Natural killer cell (primary cell): ENCODE results near the gene MTUS2. TPM values are rescaled to one million over a fixed set of nuclear protein-coding genes. Genes with fewer than 3 reads are reported as not detected.

Source experiments
- ATAC-seq, 3 donors: fragments of 150-1000 bp in 2 of 3; fragments of 200-7000 bp in 1 of 3; cut with Tn5 transposase; 1 replicate in 1 of 3; 2 replicates in 2 of 3; pipeline ENCODE4 v1.10.0; 2021; ENCODE audit warnings: mild to moderate bottlenecking in 2 of 3, moderate library complexity in 2 of 3
- DNase-seq, 2 donors: peaks; one replicate each; pipeline versions ENCODE4 v3.0.0 to v3.0.0-alpha.2; 2013 to 2021; ENCODE audit warnings: mixed read lengths in 1 of 2
- H3K27ac ChIP-seq: one replicate; pipeline ENCODE4 v1.5.1; 2013; ENCODE audit warnings: mild to moderate bottlenecking, low read length
- H3K27me3 ChIP-seq: one replicate; pipeline ENCODE4 v1.6.1; 2013; ENCODE audit warnings: low read length; ENCODE audit not compliant: control insufficient read depth, insufficient read depth
- H3K36me3 ChIP-seq: one replicate; pipeline ENCODE4 v1.6.1; 2013; ENCODE audit warnings: low read length; ENCODE audit not compliant: control insufficient read depth, insufficient read depth
- H3K4me1 ChIP-seq: one replicate; pipeline ENCODE4 v1.6.1; 2013; ENCODE audit warnings: low read length; ENCODE audit not compliant: control insufficient read depth, insufficient read depth
- H3K4me3 ChIP-seq: one replicate; pipeline ENCODE4 v1.5.1; 2013; ENCODE audit warnings: low read length
- H3K9me3 ChIP-seq: one replicate; pipeline ENCODE4 v1.6.1; 2013; ENCODE audit warnings: low read length; ENCODE audit not compliant: control insufficient read depth, insufficient read depth
- H3K27ac Mint-ChIP-seq, 2 donors: one replicate each; pipeline ENCODE4 v1.8.0; 2022; ENCODE audit warnings: mild to moderate bottlenecking in 2 of 2, mixed read lengths in 2 of 2, moderate library complexity in 1 of 2
- H3K27me3 Mint-ChIP-seq, 2 donors: one replicate each; pipeline ENCODE4 v1.8.0; 2022; ENCODE audit warnings: low read depth in 2 of 2, mixed read lengths in 2 of 2
- H3K36me3 Mint-ChIP-seq: one replicate; pipeline ENCODE4 v1.8.0; 2022; ENCODE audit warnings: mixed read lengths
- H3K4me1 Mint-ChIP-seq, 2 donors: one replicate each; pipeline ENCODE4 v1.8.0; 2022; ENCODE audit warnings: mixed read lengths in 2 of 2
- H3K4me3 Mint-ChIP-seq: one replicate; pipeline ENCODE4 v1.8.0; 2022; ENCODE audit warnings: mild to moderate bottlenecking, moderate library complexity, mixed read lengths
- H3K9me3 Mint-ChIP-seq, 2 donors: one replicate each; pipeline ENCODE4 v1.8.0; 2022; ENCODE audit warnings: mixed read lengths in 2 of 2
- CTCF ChIP-seq: fragments of 200-600 bp; IDR thresholded peaks from one replicate; pipeline ENCODE4 v1.8.0; 2022; ENCODE audit warnings: antibody characterized with exemption
- WGBS: methylation state at CpG from one replicate; pipeline ENCODE4 v1.1.7; 2013; ENCODE audit warnings: missing lambda C conversion rate; ENCODE audit not compliant: insufficient coverage; 5-methylcytosine and 5-hydroxymethylcytosine counted together
- intact Hi-C: fragments of 100-400 bp; cut with micrococcal nuclease; formaldehyde crosslinking; loops from one replicate; pipeline ENCODE4 v1.14.2; 2022
- total RNA-seq, 4 donors: library from RNA; stranded (reverse); fragments of 120-200 nt in 1 of 4; gene quantifications; one replicate each; pipeline versions ENCODE4 v1.2.3 to v1.2.4, GENCODE V29; 2013 to 2022

MTUS2 gene
- total RNA-seq, 3 donors from 2014 or later (not counting 1 experiment from before 2014, with no cell fraction given), result not detected

GRCh38 chr13:29423050-29423449, 602.9 kb downstream of the MTUS2 start:
- intact Hi-C loops, result no loop called here
- H3K4me3 Mint-ChIP-seq, result no peak overlapping the region
- DNase-seq (no peak), ATAC-seq (no peak)
- peaks cover 27 to 56% of the 10 kb centered on the region in 2 donors for H3K27me3 Mint-ChIP-seq
- H3K27ac Mint-ChIP-seq, result no peak overlapping the region
- no peaks in the 10 kb centered on the region for H3K4me1 Mint-ChIP-seq
- no peaks in the 10 kb centered on the region for H3K36me3 Mint-ChIP-seq
- no peak for TF ChIP-seq CTCF
- Histone ChIP-seq H3K27ac (no peak overlapping the region), H3K36me3 (no peaks in the 10 kb centered on the region), H3K9me3 (no peaks in the 10 kb centered on the region), H3K4me3 (no peak overlapping the region), H3K4me1 (no peaks in the 10 kb centered on the region), H3K27me3 (peaks cover 7% of the 10 kb centered on the region)
- 89% methylated on average over 1 of the region's 1 CpG for WGBS
- no peaks in the 10 kb centered on the region for H3K9me3 Mint-ChIP-seq

DNA sequence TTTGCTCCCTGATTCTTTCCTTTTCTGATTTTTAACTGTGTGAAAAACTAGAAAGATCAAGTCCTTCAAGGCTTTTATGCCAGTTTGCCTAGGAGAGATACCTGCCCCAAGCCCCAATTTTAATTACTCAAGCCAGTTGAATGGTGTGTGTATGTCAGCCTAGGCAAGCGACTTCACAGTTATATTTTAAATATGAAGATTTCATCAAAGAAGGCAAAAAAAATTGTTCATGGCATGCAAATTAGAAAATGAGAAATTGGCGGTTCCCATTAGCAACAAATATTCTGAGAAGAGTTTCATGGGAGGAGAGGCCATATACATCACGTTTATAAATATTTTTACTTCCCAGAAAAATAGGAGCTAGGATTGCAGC, 607.8 kb downstream of the MTUS2 start:
- Mint-ChIP-seq H3K27me3 (peaks cover 36 to 66% of the 10 kb centered on the region in 2 donors), H3K27ac (no peak overlapping the region), H3K4me1 (no peaks in the 10 kb centered on the region), H3K36me3 (no peaks in the 10 kb centered on the region), H3K9me3 (no peaks in the 10 kb centered on the region), H3K4me3 (no peak overlapping the region)
- Histone ChIP-seq H3K4me3 (no peak overlapping the region), H3K36me3 (no peaks in the 10 kb centered on the region), H3K4me1 (no peaks in the 10 kb centered on the region), H3K9me3 (no peaks in the 10 kb centered on the region), H3K27me3 (peaks cover 19% of the 10 kb centered on the region), H3K27ac (no peak overlapping the region)
- intact Hi-C loops, result no loop called here
- ATAC-seq (no peak), DNase-seq (no peak)
- TF ChIP-seq CTCF, result no peak
- 0% methylated on average over 2 of the region's 3 CpGs for WGBS

DNA sequence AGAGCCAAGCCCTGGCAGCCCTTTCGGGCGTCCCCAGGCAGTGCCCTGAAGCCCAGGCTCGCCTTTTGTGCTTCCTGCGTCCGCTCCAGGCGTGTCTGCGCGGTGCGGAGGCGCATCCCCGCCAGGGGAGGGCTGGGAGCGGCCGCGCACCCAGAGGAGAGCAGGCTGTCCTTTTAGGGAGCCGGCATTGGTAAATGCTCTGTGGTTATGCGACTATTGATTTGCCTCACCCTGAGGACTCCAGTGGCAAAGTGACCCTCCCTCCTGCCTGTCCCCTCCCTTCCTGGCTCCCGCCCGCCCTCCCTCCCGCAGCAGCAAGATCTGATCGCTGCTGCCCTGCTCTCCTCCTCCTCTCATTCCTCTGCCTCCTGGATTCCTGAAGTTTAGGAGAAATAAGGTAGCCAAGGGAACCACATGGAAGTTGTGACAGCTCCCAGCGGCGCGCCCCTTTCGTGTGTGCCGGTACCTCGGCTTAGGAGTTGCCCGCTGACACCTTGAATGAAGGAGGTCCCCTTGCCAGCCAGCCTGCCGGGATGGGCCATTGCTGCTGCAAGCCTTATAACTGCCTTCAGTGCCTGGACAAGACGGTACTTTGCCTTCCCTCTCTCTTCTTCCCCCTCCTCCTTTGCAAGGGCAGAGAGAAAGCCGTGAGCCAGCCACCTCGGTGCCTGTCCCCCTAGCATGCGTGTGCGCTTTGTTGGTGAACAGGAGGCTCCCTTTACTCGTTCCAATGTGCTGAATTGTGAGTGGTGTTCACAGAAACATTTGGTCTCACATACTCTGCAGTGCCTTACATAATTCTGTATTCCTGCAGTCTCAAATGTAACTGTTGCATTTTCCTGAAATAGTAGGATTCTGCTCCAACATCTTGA, 608.4 kb downstream of the MTUS2 start:
- Mint-ChIP-seq H3K4me1 (no peaks in the 10 kb centered on the region), H3K27ac (no peak overlapping the region), H3K36me3 (no peaks in the 10 kb centered on the region), H3K4me3 (no peak overlapping the region), H3K27me3 (peaks cover 34 to 70% of the 10 kb centered on the region in 2 donors), H3K9me3 (no peaks in the 10 kb centered on the region)
- Histone ChIP-seq H3K4me1 (no peaks in the 10 kb centered on the region), H3K9me3 (no peaks in the 10 kb centered on the region), H3K27me3 (peaks cover 19% of the 10 kb centered on the region), H3K27ac (no peak overlapping the region), H3K4me3 (no peak overlapping the region), H3K36me3 (no peaks in the 10 kb centered on the region)
- TF ChIP-seq CTCF, result no peak
- DNase-seq, result no peak
- 8% methylated on average over 31 of the region's 34 CpGs for whole genome bisulfite sequencing
- no peak for ATAC-seq
- intact Hi-C loops, result no loop called here
